OCI-LY1 (cell line): ENCODE results near the gene TPST1.

ENCODE experiments used
- H2AFZ ChIP-seq: fragments of 200-600 bp; sonication (generic), shearing (Covaris generic); 2 replicates; pipeline ENCODE4 v1.6.0; 2014; ENCODE audit warnings: antibody characterized with exemption, mild to moderate bottlenecking, low read length
- H3F3A ChIP-seq: fragments of 200-600 bp; sonication (generic), shearing (Covaris generic); 2 replicates; pipeline ENCODE4 v1.6.0; 2014; ENCODE audit warnings: mild to moderate bottlenecking, antibody characterized with exemption, low read length, moderate library complexity; ENCODE audit not compliant: insufficient read depth
- H3K27ac ChIP-seq: fragments of 200-600 bp; sonication (generic); 2 replicates; pipeline ENCODE4 v1.5.1; 2014; ENCODE audit warnings: low read length, mixed run types, mild to moderate bottlenecking, low read depth; ENCODE audit not compliant: poor library complexity, severe bottlenecking
- H3K27me3 ChIP-seq: fragments of 200-600 bp; sonication (generic); 2 replicates; pipeline ENCODE4 v1.6.0; 2014; ENCODE audit warnings: antibody characterized with exemption, mild to moderate bottlenecking, low read length, moderate library complexity; ENCODE audit not compliant: insufficient read depth
- H3K36me3 ChIP-seq: fragments of 200-600 bp; sonication (generic); 2 replicates; pipeline ENCODE4 v1.6.1; 2014; ENCODE audit warnings: mild to moderate bottlenecking, antibody characterized with exemption, low read length, moderate library complexity, mixed read lengths; ENCODE audit not compliant: insufficient read depth
- H3K4me1 ChIP-seq: fragments of 200-600 bp; sonication (generic); 2 replicates; pipeline ENCODE4 v1.5.1; 2014; ENCODE audit warnings: mild to moderate bottlenecking, low read length, moderate library complexity; ENCODE audit not compliant: insufficient read depth, severe bottlenecking
- H3K4me2 ChIP-seq: fragments of 200-600 bp; sonication (generic), shearing (Covaris generic); 2 replicates; pipeline ENCODE4 v1.6.1; 2014; ENCODE audit warnings: low read length
- H3K4me3 ChIP-seq: fragments of 200-600 bp; sonication (generic); 2 replicates; pipeline ENCODE4 v1.5.1; 2014; ENCODE audit warnings: low read length, low read depth, mild to moderate bottlenecking, mixed read lengths; ENCODE audit not compliant: poor library complexity, severe bottlenecking
- H3K79me2 ChIP-seq: fragments of 200-600 bp; shearing (Covaris generic); 2 replicates; pipeline ENCODE4 v1.6.1; 2016; ENCODE audit warnings: mixed run types, low read length, mixed read lengths; ENCODE audit not compliant: insufficient read depth
- H3K9ac ChIP-seq: fragments of 200-600 bp; sonication (generic), shearing (Covaris generic); 2 replicates; pipeline ENCODE4 v1.6.1; 2014; ENCODE audit warnings: mild to moderate bottlenecking, low read length, mixed read lengths
- H3K9me2 ChIP-seq: fragments of 200-600 bp; sonication (generic), shearing (Covaris generic); 2 replicates; pipeline ENCODE4 v1.6.1; 2014; ENCODE audit warnings: low read depth, mild to moderate bottlenecking, low read length, mixed read lengths
- H3K9me3 ChIP-seq: fragments of 200-600 bp; shearing (Covaris generic); 2 replicates; pipeline ENCODE4 v1.6.1; 2014; ENCODE audit warnings: low read length, mixed read lengths
- H4K20me1 ChIP-seq: fragments of 200-600 bp; sonication (generic), shearing (Covaris generic); 2 replicates; pipeline ENCODE4 v1.6.0; 2016; ENCODE audit warnings: mild to moderate bottlenecking, low read length; ENCODE audit not compliant: insufficient read depth
- EZH2 ChIP-seq: fragments of 200-600 bp; sonication (generic), shearing (Covaris generic); IDR thresholded peaks from 2 replicates; pipeline ENCODE4 v1.8.0; 2017; ENCODE audit warnings: borderline replicate concordance, mixed run types, mild to moderate bottlenecking, antibody characterized with exemption, low read length, moderate library complexity, mixed read lengths
- TF ChIP-seq, protein P1 (sequence below): fragments of 200-600 bp; sonication (generic), shearing (Covaris generic); IDR thresholded peaks from 2 replicates; pipeline ENCODE4 v1.5.1; 2017; ENCODE audit warnings: mild to moderate bottlenecking, antibody characterized with exemption, low read length, moderate library complexity, mixed read lengths

Gene TPST1

DNA sequence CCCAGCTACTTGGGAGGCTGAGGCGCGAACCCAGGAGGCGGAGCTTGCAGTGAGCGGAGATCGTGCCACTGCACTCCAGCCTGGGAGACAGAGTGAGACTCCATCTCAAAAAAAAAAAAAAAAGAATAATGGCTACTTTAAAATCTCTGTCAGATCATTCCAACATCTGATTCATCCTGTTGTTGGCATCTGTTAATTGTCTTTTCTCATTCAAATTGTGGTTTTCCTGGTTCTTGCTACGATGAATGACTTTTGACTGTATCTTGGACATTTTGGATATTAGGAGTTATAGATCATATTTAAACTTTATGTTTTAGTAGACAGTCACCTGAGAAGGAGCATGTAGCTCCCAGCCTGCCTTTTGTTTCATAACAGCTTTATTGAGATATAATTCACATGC lies 8.5 kb downstream of the TPST1 start:
- H3K4me2 ChIP-seq = no peak overlapping the region
- no peaks in the 10 kb centered on the region for H3F3A ChIP-seq
- no peak for TF ChIP-seq EZH2
- TF ChIP-seq, protein P1, sequence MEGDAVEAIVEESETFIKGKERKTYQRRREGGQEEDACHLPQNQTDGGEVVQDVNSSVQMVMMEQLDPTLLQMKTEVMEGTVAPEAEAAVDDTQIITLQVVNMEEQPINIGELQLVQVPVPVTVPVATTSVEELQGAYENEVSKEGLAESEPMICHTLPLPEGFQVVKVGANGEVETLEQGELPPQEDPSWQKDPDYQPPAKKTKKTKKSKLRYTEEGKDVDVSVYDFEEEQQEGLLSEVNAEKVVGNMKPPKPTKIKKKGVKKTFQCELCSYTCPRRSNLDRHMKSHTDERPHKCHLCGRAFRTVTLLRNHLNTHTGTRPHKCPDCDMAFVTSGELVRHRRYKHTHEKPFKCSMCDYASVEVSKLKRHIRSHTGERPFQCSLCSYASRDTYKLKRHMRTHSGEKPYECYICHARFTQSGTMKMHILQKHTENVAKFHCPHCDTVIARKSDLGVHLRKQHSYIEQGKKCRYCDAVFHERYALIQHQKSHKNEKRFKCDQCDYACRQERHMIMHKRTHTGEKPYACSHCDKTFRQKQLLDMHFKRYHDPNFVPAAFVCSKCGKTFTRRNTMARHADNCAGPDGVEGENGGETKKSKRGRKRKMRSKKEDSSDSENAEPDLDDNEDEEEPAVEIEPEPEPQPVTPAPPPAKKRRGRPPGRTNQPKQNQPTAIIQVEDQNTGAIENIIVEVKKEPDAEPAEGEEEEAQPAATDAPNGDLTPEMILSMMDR = no peak
- H3K27ac ChIP-seq = no peak overlapping the region
- no peaks in the 10 kb centered on the region for H3K79me2 ChIP-seq
- H3K4me3 ChIP-seq = no peak overlapping the region
- H3K27me3 ChIP-seq = no peaks in the 10 kb centered on the region
- no peak overlapping the region for H2AFZ ChIP-seq
- H3K9me2 ChIP-seq = no peaks in the 10 kb centered on the region
- H4K20me1 ChIP-seq = no peaks in the 10 kb centered on the region
- no peaks in the 10 kb centered on the region for H3K4me1 ChIP-seq
- no peak overlapping the region for H3K9ac ChIP-seq
- no peaks in the 10 kb centered on the region for H3K36me3 ChIP-seq
- no peaks in the 10 kb centered on the region for H3K9me3 ChIP-seq

DNA sequence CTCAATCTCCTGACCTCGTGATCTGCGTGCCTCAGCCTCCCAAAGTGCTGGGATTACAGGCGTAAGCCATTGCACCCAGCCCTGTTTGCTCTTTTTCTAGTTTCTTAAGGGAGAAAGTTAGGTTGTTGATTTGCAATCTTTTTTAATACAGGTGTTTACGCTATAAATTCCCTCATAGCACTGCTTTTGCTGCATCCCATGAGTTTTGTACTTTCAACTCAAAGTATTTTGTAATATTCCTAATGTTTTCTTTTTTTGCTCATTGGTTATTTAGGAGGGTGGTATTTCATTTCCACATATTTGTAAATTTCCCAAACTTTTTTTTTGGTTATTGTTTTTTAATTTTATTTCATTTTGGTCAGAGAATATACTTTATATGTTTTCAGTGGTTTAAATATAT lies 11.6 kb downstream of the TPST1 start:
- TF ChIP-seq EZH2 = no peak
- TF ChIP-seq, protein P1 = no peak
- H3K79me2 ChIP-seq = no peaks in the 10 kb centered on the region
- no peaks in the 10 kb centered on the region for H3K9me3 ChIP-seq
- no peak overlapping the region for H2AFZ ChIP-seq
- no peaks in the 10 kb centered on the region for H3F3A ChIP-seq
- H4K20me1 ChIP-seq = peaks cover 3% of the 10 kb centered on the region; the same call in 1 of the 2 replicates
- no peak overlapping the region for H3K4me2 ChIP-seq
- no peaks in the 10 kb centered on the region for H3K4me1 ChIP-seq
- no peaks in the 10 kb centered on the region for H3K9me2 ChIP-seq
- no peak overlapping the region for H3K4me3 ChIP-seq
- H3K9ac ChIP-seq = no peak overlapping the region
- no peak overlapping the region for H3K27ac ChIP-seq
- no peaks in the 10 kb centered on the region for H3K27me3 ChIP-seq
- H3K36me3 ChIP-seq = no peaks in the 10 kb centered on the region

DNA sequence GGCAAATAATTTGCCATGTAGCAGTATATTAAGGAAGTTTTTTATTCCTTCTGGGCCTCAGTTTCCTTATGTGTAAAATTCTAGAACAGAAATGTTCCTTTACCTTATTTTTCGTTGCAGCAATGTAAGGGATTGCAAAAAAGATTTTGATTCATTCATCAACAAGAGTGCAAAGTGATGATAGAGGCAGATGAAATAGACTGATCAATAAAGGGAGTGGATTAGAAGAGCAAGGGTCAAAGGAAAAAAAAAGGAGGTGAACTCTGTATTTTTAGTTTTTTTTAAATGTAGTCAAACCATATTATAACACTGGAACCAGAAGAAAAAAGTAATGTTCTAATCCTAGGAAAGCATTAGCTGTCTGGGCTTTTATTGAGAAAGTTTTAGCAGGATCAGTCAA lies 14.7 kb downstream of the TPST1 start:
- Histone ChIP-seq H3K9ac (no peak overlapping the region), H3K4me3 (no peak overlapping the region), H3K4me2 (no peak overlapping the region), H3K9me3 (no peaks in the 10 kb centered on the region), H3K79me2 (no peaks in the 10 kb centered on the region), H3K9me2 (no peaks in the 10 kb centered on the region), H3K36me3 (no peaks in the 10 kb centered on the region), H3K27ac (no peak overlapping the region), H3F3A (no peaks in the 10 kb centered on the region), H3K27me3 (no peaks in the 10 kb centered on the region), H2AFZ (no peak overlapping the region), H3K4me1 (no peaks in the 10 kb centered on the region), H4K20me1 (peaks cover 3% of the 10 kb centered on the region; the same call in 1 of the 2 replicates)
- TF ChIP-seq, protein P1 = no peak
- no peak for TF ChIP-seq EZH2
